GM12865 (cell line): ENCODE data around the gene AURKAIP1.

ENCODE experiments used
- DNase-seq: peaks from one replicate; pipeline ENCODE4 v3.0.0; 2010; ENCODE audit warnings: low read depth
- H3K4me3 ChIP-seq: 2 replicates; pipeline ENCODE4 v1.5.1; 2011; ENCODE audit warnings: mild to moderate bottlenecking, low read depth, low read length, control low read depth
- TF ChIP-seq, protein P1 (sequence below): IDR thresholded peaks from 2 replicates; pipeline ENCODE4 v1.5.1; 2011; ENCODE audit warnings: low read length, control low read depth, low read depth, inconsistent platforms; ENCODE audit not compliant: insufficient read depth; ENCODE audit errors: missing control alignments

AURKAIP1 gene

GRCh38 chr1:1329304-1330210 lies 45.5 kb downstream of the AURKAIP1 start:
- TF ChIP-seq, protein P1, sequence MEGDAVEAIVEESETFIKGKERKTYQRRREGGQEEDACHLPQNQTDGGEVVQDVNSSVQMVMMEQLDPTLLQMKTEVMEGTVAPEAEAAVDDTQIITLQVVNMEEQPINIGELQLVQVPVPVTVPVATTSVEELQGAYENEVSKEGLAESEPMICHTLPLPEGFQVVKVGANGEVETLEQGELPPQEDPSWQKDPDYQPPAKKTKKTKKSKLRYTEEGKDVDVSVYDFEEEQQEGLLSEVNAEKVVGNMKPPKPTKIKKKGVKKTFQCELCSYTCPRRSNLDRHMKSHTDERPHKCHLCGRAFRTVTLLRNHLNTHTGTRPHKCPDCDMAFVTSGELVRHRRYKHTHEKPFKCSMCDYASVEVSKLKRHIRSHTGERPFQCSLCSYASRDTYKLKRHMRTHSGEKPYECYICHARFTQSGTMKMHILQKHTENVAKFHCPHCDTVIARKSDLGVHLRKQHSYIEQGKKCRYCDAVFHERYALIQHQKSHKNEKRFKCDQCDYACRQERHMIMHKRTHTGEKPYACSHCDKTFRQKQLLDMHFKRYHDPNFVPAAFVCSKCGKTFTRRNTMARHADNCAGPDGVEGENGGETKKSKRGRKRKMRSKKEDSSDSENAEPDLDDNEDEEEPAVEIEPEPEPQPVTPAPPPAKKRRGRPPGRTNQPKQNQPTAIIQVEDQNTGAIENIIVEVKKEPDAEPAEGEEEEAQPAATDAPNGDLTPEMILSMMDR = no peak
- no peak for DNase-seq
- no peak overlapping the region for H3K4me3 ChIP-seq

DNA sequence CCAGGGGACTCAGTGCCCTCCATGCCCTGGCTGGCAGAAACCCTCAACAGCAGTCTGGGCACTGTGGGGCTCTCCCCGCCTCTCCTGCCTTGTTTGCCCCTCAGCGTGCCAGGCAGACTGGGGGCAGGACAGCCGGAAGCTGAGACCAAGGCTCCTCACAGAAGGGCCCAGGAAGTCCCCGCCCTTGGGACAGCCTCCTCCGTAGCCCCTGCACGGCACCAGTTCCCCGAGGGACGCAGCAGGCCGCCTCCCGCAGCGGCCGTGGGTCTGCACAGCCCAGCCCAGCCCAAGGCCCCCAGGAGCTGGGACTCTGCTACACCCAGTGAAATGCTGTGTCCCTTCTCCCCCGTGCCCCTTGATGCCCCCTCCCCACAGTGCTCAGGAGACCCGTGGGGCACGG lies 46.8 kb downstream of the AURKAIP1 start:
- TF ChIP-seq, protein P1 = no peak
- no peak for DNase-seq
- no peak overlapping the region for H3K4me3 ChIP-seq

DNA sequence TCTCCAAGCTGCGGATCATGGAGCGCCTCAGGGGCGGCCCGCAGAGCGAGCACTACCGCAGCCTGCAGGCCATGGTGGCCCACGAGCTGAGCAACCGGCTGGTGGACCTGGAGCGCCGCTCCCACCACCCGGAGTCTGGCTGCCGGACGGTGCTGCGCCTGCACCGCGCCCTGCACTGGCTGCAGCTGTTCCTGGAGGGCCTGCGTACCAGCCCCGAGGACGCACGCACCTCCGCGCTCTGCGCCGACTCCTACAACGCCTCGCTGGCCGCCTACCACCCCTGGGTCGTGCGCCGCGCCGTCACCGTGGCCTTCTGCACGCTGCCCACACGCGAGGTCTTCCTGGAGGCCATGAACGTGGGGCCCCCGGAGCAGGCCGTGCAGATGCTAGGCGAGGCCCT lies 47.7 kb downstream of the AURKAIP1 start:
- TF ChIP-seq, protein P1 = no peak

DNA sequence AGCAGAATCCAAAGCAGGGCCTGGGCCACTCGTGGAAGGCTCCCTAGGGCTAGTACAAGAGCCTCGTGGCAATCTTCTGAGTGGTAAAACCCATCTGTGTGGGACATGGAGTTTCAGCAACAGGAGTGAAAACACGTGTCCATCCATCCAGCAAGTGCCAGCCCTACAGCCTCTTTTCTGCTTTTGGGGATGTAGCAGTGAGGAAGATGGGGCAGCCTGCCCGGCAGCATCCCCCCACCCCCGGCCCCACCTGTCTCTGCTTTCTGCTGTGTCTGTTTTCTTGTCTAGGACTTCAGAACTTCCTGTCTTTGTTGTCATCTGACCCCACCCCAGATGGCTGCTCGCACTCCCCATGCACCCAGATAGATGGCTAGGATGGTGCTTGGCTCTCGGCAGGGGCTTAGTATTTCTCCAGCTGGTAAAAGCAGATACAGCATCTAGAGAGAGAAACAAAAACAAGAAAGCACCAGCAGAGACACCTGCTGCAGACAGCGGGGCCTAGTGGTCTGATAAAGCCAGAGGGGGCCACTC lies 48.9 kb downstream of the AURKAIP1 start:
- TF ChIP-seq, protein P1 = no peak
- H3K4me3 ChIP-seq = peak overlapping the region; percentile 92; the same call in 1 of the 2 replicates
- no peak for DNase-seq

More for the DNA sequence above, 47.7 kb downstream of the AURKAIP1 start:
- H3K4me3 ChIP-seq = no peak overlapping the region
- no peak for DNase-seq

DNA sequence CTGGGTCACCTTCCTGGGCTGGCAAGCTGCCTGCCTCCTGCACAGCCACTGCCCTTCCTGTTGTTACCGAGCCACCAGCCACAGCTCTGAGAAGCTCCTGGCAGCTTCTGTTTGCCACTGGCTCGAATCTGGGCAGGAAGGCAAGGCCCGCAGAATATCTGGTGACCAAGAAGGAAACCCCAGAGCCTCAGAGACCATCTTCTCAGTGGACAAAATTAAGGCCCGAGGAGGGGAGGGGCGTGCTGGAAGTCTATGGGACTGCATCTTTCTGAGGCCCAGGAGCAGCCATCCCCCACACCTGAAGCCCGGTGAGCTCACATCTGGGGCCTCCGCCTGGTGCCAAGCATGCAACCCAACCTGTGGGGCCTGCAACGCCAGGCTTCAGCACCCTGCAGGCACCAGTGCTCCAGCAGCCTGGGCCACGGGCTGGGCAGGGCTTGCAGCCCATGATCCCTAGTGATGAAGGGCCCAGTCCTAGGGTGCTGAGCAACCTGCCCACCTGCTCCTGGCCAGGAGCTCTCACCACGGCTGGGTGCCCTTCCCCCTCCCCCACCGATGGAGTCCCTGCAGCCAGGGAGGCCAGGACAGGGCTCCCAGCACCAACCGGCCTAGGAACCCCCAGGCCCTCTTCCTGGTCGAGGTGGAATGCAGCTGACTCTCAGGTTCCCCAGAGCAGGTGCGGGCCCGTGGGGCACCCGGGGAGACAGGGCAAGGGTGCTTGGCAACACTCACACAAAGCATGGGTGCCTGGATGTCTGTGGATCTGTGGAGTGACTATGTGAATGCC lies 49.5 kb downstream of the AURKAIP1 start:
- no peak for DNase-seq
- H3K4me3 ChIP-seq = peak overlapping the region; percentile 92
- TF ChIP-seq, protein P1 = no peak

DNA sequence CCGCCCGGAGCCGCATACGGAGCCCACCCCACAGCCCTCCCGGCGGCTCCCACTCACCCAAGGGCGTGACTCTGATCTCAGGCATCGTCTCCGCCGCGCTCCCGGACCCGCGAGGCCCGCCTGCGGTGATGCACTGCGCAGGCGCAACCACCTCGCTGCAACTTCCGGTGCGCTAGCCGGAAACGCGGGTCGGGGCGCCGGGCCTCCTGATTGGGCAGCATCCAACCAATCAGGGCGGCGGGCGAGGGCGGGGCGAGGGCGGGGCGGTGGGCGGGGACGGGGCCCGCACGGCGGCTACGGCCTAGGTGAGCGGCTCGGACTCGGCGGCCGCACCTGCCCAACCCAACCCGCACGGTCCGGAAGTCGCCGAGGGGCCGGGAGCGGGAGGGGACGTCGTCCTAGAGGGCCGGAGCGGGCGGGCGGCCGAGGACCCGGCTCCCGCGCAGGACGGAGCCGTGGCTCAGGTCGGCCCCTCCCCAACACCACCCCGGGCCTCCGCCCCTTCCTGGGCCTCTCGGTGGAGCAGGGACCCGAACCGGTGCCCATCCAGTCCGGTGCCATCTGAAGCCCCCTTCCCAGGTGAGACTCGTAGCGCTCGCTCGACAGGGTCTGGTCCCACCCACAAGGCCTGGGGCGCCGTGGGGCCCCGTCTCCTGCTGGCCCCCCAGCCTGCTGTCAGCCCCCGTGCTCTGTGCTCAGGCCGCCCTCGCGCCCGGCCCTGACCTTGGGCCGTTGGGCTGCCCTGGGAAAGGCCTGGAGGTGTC lies 50.3 kb downstream of the AURKAIP1 start, which contains the start of the genes CPTP and INTS11:
Gene CPTP, plus strand, starts transcription at position 279 of the 764 bp plus-strand sequence. CDS start 2,109 bp downstream, outside the sequence.
Gene INTS11, minus strand, starts transcription at position 137 of the 764 bp plus-strand sequence. Its CDS starts 52 bp downstream, at position 85.
- H3K4me3 ChIP-seq = peak within 1 kb of the TSS; percentile 92
- TF ChIP-seq, protein P1 = no peak
- DNase-seq = peak; percentile 96
